Measurements from ENCODE around the gene CACNB2.

The CACNB2 gene

DNA sequence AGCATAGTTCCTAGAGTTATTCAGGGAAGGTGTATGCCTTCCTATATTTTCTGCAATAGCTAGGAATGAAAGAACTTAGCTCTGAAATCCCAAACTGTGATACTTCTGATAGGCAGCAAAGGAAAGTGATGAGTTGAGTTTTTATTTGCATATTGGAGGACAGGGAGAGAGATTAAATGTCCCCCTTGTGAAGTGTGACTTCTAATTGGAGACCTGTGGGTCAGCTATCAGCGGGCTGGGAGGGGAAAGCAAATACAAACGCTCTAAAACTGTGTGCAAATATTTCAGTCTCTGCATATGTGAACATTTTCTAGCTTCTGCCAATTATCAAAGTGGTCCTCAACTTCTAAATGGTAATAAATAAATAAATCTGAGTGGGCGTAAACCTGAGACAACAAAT, 203.3 kb downstream of the CACNB2 start:
- no peak for DNase-seq

DNA sequence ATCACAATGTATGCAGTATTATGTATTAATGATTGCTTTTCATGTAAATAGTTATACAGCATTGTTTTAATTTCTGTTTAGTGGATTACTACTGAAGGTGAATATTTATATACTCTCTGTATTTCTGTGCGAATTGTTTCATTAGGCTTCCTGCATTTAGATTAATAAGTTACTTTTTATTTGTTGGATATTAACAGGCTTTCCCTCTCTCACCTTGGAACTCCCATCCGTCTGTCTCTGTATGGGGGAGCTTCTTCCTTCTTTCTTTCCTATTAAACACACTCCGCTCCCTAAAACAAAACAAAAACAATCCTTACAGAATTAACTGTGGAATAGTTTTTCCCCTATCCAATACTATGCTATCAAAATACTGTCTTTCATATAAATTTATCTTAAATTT, 205.1 kb downstream of the CACNB2 start:
- no peak for DNase-seq

DNA sequence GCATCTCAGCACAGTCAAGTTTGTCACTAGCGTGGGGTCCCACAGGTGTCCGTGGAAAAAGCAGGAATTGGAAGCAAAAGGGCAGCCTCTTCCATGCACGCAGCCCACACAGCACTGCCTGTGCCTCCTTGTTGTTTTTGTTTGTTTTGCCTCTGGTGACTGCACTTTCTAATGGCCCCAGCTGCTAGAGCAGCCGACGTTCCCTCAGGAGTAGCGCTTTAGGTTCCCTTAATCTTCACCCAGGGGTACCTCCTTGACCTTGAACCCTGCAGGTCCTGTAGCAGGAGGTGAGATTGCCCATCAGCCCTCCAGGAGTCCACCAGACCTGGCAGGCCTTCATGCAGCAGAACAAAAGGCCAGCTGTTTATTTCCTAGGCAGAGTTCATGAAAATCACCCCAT, 210.1 kb downstream of the CACNB2 start:
- no peak for DNase-seq

DNA sequence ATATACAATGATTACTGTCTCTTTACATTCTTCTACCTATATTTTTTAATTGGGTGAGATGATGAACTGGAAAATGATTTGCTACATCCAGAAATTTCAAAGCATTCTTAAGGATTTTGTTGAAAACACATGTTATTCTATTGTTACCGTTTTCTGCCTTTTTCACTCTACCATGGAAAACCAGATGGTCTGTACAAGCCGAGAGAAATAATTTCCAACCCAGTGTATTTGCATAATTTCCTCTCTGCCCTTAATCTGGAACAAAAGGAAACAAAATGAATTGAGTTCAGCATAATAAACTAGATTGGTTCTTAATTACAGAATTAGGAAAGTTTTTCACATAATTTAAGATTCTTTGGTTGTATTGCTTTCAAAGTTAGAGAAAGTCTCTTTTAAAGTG, 211.2 kb downstream of the CACNB2 start:
- no peak for DNase-seq

DNA sequence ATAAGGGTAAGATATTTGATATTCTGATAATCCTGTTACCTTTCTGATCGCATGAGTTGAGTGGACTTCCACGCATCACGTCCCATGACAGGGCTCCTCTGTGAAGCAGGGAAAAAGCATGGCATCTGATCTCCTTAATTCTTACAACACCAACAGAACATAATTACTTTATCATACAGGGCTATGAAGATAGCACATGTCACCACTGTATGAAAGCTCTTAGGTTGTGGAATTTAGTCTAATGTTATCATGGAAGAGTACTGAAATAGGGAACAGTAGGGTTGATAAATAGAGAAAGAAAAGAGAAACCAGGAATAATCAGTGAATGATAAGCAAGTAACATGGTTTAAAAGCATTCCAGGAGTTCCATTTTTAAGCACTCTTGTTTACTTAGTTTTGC, 212.0 kb downstream of the CACNB2 start:
- DNase-seq: no peak

DNA sequence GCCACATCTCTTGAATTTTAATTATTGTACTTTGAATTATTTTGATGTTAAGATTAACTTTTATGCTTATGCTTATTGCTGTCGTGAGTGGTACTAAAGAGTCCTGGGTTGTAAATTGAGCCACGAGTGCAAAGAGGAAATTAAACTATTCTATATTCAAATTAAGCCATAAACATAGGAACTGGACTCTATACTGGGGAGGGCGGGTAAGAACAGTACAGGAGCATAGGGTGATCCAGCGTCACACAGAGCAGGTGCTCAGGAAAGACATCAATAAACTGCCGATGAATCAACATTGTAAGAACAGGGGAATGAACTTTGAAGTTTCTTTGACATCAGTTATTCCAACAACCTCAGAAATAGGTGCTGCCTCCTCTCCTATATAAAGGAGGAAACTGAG, 219.6 kb downstream of the CACNB2 start:
- DNase-seq: no peak

DNA sequence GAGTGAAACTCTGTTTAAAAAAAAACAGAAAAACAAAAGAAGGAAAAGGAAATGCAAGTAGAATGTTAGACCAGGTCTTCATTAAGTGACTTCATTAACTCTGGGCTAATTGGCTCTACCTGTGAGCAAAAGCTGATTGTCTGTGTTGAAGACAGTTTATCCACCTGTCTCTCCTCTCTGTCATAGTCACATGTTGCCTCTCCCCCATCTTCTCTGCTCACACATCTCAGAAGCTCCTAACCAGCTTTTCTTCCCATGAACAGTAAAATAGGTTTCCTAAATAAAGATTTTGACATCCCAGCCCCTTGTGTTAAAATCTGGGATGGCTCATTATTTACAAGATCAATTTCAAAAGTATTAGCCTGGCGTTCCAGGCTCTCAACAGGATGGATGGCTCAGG, 222.7 kb downstream of the CACNB2 start:
- no peak for DNase-seq

DNA sequence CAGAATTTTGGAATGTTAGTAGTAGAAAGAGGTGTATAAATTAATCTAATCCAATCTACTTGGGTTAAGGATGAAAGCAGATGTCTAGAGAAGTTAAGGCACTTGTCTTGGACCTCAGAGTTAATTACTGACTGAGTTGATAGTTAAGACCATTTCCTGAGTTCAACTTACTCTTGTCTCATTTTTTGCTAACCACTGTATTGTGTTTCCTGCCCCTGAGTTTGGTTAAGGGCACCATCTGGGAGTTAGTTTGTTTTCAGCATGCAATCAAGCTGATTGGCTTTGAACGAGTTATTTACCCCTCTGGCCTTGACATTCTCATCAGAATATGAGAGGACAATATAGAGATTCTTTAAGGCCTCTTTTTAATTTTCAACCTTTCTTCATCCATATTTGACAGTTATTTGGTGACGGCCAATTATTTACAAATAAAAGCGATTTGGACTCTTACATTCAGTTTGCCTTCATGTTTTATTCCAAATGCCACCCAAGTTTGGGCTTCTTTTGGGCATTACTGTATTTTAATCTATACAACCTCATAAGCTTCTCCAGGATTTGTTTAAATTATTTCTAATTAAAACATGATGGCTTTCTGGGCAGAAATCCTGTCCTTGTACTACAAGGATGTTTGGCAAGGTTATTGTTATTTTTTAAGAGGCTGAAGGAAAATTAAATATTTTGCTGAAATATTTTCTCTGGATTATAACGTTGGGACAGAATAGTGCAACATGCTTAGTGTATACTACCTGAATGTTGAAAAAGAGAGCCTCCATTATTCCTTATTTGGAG, 225.0 kb downstream of the CACNB2 start:
- no peak for DNase-seq

DNA sequence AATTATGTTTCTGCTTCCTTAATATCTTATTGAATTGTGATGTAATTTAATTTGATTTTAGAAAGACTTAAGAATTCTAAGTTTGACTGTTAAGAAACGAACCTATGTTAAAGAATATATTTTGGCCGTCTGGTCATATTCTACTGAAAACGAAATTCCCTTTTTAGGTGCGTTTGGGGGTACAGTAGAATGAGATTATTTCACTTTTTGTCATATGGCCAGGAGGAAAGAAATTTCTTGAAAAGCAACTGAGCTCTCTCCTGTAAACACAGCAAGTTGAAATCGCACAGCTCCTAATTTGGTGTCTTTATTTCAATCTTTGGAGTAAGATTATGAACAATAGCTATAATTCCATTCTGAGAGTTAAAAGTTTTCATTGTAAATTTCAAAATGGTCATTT, 227.6 kb downstream of the CACNB2 start:
- no peak for DNase-seq

DNA sequence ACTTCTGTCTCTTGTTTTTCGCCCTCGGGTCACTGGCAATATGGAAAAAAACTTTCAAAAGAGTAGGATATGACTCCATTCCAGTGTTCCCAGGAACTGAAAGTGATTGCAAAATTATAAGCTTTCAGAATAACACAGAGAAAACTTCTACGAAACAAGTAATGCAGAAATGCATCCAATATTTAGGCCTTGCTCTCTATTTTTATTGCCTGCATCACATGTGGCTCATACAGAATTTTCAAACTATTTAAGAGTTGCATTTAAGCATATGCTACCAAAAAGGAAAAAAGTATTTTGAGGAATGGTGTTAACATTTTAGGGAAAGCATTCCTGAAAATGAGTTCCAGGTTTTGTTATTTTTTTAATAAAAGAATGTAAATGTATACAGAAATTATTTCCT, 228.0 kb downstream of the CACNB2 start:
- DNase-seq: no peak

DNA sequence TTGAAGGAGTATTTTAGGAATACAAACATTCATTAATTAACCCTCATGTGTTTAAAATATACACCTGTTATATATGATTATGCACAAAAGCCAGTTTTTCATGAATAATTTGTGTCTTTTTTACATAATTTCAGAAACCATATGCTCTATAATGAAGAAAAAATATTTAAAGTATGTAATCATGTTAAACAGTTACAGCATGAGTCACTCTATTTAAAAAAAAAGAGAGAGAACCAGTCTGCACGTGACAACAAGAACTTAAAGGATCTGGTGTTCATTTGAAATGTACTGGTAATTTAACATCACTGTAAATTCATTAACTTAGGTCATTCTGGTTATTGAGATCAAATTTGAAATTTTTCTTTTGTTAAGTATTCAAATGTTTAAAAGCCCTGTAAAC, 228.5 kb downstream of the CACNB2 start:
- DNase-seq: no peak

DNA sequence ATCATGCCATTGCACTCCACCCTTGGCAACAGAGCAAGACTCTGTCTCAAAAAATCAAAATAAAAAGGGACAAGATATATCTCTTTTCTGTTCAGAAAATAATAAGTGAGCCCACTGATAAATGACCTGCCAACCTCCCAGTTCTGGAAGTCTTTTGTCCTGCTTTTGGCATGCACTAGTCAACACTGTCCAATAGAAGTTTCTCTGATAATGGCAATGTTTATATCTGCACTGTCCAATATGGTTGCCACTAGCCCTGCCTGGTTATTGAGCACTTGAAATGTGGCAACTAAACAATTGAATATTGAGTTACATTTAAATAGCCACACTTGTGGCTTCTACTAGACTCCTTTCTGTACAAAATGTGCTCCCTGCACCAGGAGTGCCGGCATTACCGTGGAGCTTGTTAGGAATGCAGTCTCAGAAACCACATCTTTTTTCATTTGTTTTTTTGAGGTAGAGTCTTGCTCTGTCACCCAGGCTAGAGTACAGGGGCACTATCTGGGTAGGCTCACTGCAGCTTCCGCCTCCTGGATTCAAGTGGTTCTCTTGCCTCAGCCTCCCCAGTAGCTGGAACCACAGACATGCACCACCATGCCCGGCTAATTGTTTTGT, 229.7 kb downstream of the CACNB2 start:
- no peak for DNase-seq

DNA sequence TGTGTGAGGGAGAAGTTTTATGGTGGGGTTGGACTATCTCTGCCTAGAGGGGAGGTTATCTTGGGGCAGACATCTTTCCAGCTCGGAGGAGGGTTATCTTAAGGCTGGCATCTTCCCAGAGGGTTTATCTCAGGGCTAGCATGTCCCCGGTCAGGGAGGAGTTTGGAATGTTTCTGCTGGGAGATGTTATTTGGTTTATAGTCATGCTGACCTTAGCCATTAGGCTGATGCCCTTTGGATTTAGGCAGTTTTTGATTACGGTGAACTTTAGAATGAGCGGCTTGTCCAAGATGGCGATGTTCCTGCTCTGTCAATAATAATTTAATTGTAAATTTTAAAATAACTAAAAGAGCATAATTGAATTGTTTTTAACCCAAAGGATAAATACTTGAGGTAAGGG, 236.4 kb downstream of the CACNB2 start:
- DNase-seq: no peak

DNA sequence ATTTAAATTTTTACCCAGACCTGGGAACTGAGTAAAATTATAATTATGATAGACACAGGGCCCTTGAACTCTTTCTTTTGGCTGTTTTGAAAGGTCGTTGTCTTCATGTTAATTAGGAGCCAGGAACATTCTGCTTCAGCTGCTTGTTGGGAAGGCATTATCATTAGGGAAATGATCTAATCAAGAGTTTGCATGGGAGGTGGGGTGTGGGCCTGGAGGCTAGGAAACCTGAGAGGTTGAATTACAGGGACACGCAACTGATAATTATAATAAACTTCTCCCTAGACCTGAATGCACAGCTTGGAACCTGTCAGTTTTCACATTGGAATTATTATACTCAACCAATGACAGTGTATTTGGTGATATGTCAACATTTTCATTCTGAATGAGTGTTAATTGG, 237.7 kb downstream of the CACNB2 start:
- no peak for DNase-seq

DNA sequence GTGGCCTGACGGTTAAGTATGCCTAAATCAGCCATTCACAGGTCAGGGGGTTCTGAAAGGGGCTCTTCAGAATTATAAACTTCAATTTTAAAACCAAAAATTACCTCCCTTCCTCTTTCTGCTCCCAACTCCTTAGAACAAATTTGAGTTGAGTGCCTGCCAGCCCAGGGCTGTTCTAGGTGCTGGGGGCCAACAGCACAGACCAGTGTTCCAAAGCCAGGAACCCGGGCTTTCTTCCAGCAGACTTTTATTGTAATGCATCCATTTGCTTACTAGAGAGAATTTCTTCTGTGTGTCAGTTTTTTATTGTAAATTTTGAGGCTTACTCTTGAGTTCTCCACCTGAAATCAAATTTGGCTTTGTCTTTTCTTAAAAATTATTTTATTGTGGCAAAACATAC, 238.5 kb downstream of the CACNB2 start:
- DNase-seq: no peak

DNA sequence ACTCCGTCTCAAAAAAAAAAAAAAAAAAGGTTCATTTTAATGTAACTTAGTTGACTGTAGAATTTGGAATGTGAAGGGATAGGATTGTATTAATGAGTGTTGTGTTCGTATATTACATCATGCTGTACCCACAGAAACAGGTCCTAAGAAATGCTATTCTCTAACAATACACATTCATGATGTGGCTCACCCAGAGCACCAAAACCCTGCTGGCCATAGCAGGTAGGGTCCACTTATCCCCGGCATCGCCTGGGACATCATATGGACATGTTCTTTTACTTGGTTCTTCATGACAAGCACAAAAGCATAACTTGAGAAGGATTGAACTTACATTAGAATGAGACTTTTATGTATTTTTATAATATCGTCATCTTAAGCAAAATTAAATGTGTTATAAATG, 241.5 kb downstream of the CACNB2 start:
- no peak for DNase-seq

DNA sequence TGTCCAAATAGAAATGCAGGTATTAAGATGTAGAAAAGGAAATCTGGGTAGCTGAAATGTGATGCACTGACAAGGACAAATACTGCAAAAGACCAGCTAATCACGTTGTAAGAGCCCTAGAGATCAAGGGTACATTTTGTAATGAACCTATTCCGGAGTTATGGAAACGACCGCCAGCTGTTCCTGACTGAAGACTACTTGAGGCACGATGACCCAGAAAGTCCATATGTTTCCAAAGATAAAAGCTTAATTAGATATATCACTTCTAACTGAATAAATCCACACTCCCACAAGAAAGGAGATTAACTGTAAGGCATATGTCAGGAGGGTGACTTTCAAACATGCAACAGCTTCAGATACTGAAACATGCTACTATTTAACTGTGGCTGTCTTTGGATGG, 257.7 kb downstream of the CACNB2 start:
- DNase-seq: no peak

DNA sequence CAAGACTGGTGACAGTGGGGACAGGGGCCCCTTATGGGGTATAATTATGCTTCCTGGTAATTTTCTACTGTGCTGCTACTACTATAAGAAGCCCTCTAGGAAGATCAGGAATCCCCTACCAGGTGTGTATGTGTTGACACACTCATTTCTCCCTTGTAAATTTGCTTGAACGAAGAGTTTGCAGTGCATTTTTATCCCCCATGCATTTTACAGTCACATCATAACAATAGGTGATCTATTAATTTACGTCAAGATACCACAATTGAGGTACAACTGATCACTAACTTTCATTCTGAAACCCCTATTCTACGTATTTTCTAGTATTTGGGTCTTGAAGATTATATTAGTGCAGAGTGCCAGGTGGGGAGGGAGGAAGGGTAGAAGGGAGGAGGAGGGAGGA, 258.9 kb downstream of the CACNB2 start:
- no peak for DNase-seq

DNA sequence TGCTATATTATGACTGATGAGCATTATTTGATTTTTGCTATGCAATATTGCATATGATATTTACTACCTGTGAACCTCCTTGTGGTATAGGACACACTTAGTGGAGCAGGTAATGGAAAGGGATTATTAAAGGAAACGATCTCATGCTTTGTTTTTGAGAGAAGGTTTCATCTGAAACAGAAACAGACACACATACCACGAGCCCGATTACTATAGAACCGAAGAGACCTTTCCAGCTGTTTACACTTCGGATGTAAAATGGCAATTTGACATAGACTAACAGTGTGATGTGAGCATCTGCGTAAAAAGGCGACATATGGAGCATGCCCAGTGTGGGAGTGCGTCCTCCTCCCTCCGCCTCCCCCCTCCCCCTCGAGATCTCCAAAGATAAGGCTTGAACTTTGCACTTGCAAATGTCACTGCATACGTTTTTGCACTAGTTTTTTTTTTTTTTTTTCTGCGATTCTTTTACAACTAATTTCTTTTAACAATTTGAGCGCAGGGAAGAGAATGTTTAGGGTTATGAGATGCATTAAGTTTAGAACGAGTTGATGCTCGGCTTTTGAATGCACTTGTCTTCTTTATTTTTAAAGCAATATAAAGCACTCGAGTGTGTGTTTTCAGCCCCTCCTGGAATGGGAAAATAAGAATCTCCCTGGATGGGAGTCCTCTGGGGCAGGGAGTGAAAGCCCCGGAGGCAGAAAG, 260.1 kb downstream of the CACNB2 start:
- no peak for DNase-seq

DNA sequence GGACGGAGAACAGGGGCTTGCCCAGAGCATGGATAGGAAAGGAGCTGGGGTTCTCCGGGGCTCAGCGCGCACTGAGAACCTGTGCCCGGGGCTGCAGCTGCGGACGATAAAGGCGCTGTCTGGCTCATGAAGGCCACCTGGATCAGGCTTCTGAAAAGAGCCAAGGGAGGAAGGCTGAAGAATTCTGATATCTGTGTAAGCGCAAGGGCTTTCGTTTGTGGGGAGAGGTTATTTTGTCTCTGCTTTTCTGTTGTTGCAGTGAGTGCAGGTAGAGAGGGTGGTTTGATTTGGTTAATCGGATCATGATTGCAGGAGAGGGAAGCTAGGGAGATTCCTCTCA, 260.7 kb downstream of the CACNB2 start:
- DNase-seq: no peak

DNA sequence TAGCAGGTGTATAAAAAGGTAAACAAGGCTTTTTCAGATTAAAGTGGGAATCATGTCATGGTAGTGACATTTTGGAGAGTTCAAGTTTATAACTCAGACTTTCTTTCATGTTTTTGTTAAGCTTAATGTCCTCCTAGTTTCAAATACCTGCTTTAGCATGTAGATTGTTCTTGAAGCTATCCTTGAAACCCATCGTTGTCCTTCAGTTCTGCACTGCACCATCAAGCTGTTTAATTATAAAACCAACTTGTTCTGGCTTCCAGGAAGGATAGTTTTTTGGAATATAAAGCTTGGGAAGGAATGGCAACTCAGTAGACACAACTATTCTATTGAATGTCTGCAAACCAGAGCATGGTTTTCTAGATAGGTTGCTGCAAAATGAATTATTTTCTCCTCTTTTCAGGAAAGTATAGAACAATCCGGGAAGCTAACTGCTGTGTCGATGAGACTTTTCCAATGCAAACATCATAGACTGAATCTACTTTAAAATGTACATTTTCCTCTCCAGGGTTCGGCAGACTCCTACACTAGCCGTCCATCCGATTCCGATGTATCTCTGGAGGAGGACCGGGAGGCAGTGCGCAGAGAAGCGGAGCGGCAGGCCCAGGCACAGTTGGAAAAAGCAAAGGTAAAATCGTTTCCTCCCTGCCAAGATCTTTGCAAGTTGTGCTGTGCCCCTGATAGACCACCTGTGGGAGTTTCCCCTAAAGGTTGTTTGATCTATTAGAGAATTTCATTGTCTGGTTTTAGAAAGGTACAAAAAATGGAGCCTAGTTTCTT, 261.4 kb downstream of the CACNB2 start:
- DNase-seq: no peak

DNA sequence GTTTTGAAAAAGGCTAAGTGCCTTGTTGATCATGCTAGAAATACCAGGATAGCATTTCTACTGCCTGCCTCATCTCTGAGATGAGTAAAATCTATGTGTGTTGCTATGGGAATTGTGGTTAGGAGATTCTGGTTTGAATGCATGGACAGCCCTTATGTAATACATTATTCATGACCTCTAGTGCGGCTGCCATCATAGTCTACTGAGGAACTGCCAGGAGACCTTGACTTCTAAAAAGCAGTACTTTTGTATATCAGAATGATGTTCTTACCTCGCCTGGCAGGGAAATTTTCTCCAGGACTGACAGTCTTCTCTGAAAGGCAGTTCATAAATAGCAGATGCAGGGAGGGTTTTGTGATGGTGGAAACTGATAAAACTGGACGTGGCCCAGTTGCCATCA, 262.6 kb downstream of the CACNB2 start:
- DNase-seq: no peak

DNA sequence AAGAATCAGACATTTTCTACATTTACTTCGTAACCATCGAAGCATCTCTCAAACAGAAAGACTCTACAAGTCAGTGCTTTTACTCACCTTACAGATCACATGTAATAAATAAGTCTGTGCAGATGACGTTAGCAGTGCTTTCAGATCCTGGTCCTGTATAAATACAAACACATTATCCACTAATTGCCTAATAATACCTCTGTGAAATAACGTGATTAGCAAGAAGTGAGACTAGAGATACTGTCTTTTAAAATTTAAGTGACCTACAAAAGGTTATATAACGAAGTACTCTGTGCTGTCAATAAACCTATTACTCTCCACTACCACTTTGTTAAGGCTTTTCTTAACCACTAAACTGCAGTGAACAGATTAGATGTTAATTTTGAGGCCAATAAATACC, 264.3 kb downstream of the CACNB2 start:
- DNase-seq: no peak

DNA sequence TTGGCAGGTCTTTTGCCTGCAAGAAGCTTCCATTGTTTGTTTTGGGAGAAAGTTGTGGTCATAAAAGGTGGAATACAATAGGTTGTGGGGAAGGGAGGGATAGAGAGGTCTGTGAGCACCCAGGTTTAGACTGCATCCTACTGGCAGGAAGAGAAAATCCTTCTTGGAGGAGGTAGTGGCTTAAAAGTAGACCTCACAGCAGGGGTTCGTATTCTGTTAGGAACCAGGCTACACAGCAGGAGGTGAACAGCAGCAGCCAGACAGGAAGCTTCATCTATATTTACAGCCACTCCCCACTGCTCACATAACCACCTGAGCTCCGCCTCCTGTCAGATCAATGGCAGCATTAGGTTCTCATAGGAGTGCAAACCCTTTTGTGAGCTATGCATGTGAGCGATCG, 265.9 kb downstream of the CACNB2 start:
- no peak for DNase-seq

Measured in activated gamma-delta T cell (primary cell).